ENCODE data around the gene GRB2.
"Not testable (repeated sequence)": the region's sequence is repeated elsewhere in the genome, so short reads cannot be mapped to it uniquely, and the experiment has no call there.

Gene GRB2

GRCh38 chr17:75287221-75287620, 118.3 kb downstream of the GRB2 start:
- WGBS, 2 donors (ENCODE audit: extremely low coverage in 2 of 2, insufficient read length in 2 of 2, insufficient replicate concordance in 1 of 2) = no CpG with 5 or more reads among the region's 9 CpGs

GRCh38 chr17:75285123-75285522, 120.4 kb downstream of the GRB2 start:
- WGBS, 2 donors (ENCODE audit: extremely low coverage in 2 of 2, insufficient read length in 2 of 2, insufficient replicate concordance in 1 of 2) = no CpG with 5 or more reads among the region's 6 CpGs
- Histone ChIP-seq H2AK5ac (ENCODE audit: low read depth, low read length) (no peak overlapping the region), H3K79me1 (ENCODE audit: low read depth, low read length) (no peaks in the 10 kb centered on the region), H3K27ac (replicated peaks; ENCODE audit: low read length) (no peak overlapping the region), H2AFZ (ENCODE audit: low read length) (no peak overlapping the region), H3K4ac (ENCODE audit: low read length) (no peak overlapping the region), H4K8ac (ENCODE audit: low read depth, low read length) (no peak overlapping the region), H3K36me3 (replicated peaks in 1 of 2; ENCODE audit: control insufficient read depth in 2 of 2, insufficient read depth in 2 of 2, low read length in 2 of 2) (peaks cover 5% of the 10 kb centered on the region in 2 donors), H2BK12ac (ENCODE audit: low read length) (no peak overlapping the region), H4K91ac (ENCODE audit: low read depth, low read length, poor library complexity) (no peak overlapping the region), H3K14ac (ENCODE audit: low read length) (no peak overlapping the region), H2BK15ac (ENCODE audit: low read length) (no peak overlapping the region), H3K4me2 (ENCODE audit: insufficient read depth, low read length, poor library complexity, severe bottlenecking) (no peak overlapping the region), H3K27me3 (ENCODE audit: control insufficient read depth in 3 of 3, insufficient read depth in 3 of 3, low read depth in 1 of 3, low read length in 3 of 3) (peaks cover 0 to 6% (median 0%) of the 10 kb centered on the region in 3 experiments), H3K23ac (ENCODE audit: low read depth, low read length, poor library complexity) (no peak overlapping the region), H3K4me3 (ENCODE audit: low read length in 2 of 2) (no peak overlapping the region), H3K9me3 (replicated peaks in 1 of 2; ENCODE audit: control insufficient read depth in 2 of 2, insufficient read depth in 1 of 2, low read depth in 1 of 2, low read length in 2 of 2) (no peaks in the 10 kb centered on the region), H3K18ac (ENCODE audit: low read length) (no peak overlapping the region), H3K9ac (ENCODE audit: low read depth, low read length, poor library complexity) (no peak overlapping the region), H3K4me1 (ENCODE audit: control insufficient read depth in 2 of 2, insufficient read depth in 1 of 2, low read depth in 1 of 2, low read length in 2 of 2) (no peaks in the 10 kb centered on the region), H2BK5ac (ENCODE audit: low read length) (no peak overlapping the region), H2BK120ac (ENCODE audit: low read depth, low read length) (no peak overlapping the region)
- DNase-seq (ENCODE audit: low spot score) = no peak

More at GRCh38 chr17:75287221-75287620, 118.3 kb downstream of the GRB2 start:
- Histone ChIP-seq H3K27me3 (ENCODE audit: control insufficient read depth in 3 of 3, insufficient read depth in 3 of 3, low read depth in 1 of 3, low read length in 3 of 3) (peaks cover 0 to 7% (median 0%) of the 10 kb centered on the region in 3 experiments), H3K9me3 (replicated peaks in 1 of 2; ENCODE audit: control insufficient read depth in 2 of 2, insufficient read depth in 1 of 2, low read depth in 1 of 2, low read length in 2 of 2) (no peaks in the 10 kb centered on the region), H3K4me1 (ENCODE audit: control insufficient read depth in 2 of 2, insufficient read depth in 1 of 2, low read depth in 1 of 2, low read length in 2 of 2) (no peaks in the 10 kb centered on the region), H2AK5ac (ENCODE audit: low read depth, low read length) (no peak overlapping the region), H3K18ac (ENCODE audit: low read length) (no peak overlapping the region), H3K9ac (ENCODE audit: low read depth, low read length, poor library complexity) (no peak overlapping the region), H3K36me3 (replicated peaks in 1 of 2; ENCODE audit: control insufficient read depth in 2 of 2, insufficient read depth in 2 of 2, low read length in 2 of 2) (peaks cover 5% of the 10 kb centered on the region in 2 donors), H2AFZ (ENCODE audit: low read length) (no peak overlapping the region), H4K91ac (ENCODE audit: low read depth, low read length, poor library complexity) (no peak overlapping the region), H3K14ac (ENCODE audit: low read length) (no peak overlapping the region), H2BK120ac (ENCODE audit: low read depth, low read length) (no peak overlapping the region), H2BK15ac (ENCODE audit: low read length) (no peak overlapping the region), H3K27ac (replicated peaks; ENCODE audit: low read length) (no peak overlapping the region), H3K4ac (ENCODE audit: low read length) (no peak overlapping the region), H4K8ac (ENCODE audit: low read depth, low read length) (no peak overlapping the region), H3K23ac (ENCODE audit: low read depth, low read length, poor library complexity) (no peak overlapping the region), H3K4me3 (ENCODE audit: low read length in 2 of 2) (no peak overlapping the region), H3K79me1 (ENCODE audit: low read depth, low read length) (no peaks in the 10 kb centered on the region), H2BK12ac (ENCODE audit: low read length) (no peak overlapping the region), H2BK5ac (ENCODE audit: low read length) (no peak overlapping the region), H3K4me2 (ENCODE audit: insufficient read depth, low read length, poor library complexity, severe bottlenecking) (no peak overlapping the region)
- DNase-seq (ENCODE audit: low spot score) = no peak

- not testable (repeated sequence) for H3K18ac ChIP-seq (ENCODE audit: low read length); H3K27me3 ChIP-seq (ENCODE audit: control insufficient read depth in 3 of 3, insufficient read depth in 3 of 3, low read depth in 1 of 3, low read length in 3 of 3); H2AK5ac ChIP-seq (ENCODE audit: low read depth, low read length); H4K8ac ChIP-seq (ENCODE audit: low read depth, low read length); H2BK120ac ChIP-seq (ENCODE audit: low read depth, low read length); H3K4ac ChIP-seq (ENCODE audit: low read length); H2BK12ac ChIP-seq (ENCODE audit: low read length); H4K91ac ChIP-seq (ENCODE audit: low read depth, low read length, poor library complexity); H3K9ac ChIP-seq (ENCODE audit: low read depth, low read length, poor library complexity); H3K36me3 ChIP-seq (replicated peaks in 1 of 2; ENCODE audit: control insufficient read depth in 2 of 2, insufficient read depth in 2 of 2, low read length in 2 of 2); H2BK15ac ChIP-seq (ENCODE audit: low read length); H3K4me2 ChIP-seq (ENCODE audit: insufficient read depth, low read length, poor library complexity, severe bottlenecking); H3K27ac ChIP-seq (replicated peaks; ENCODE audit: low read length); DNase-seq (ENCODE audit: low spot score); H3K79me1 ChIP-seq (ENCODE audit: low read depth, low read length); H3K9me3 ChIP-seq (replicated peaks in 1 of 2; ENCODE audit: control insufficient read depth in 2 of 2, insufficient read depth in 1 of 2, low read depth in 1 of 2, low read length in 2 of 2); H2BK5ac ChIP-seq (ENCODE audit: low read length); H2AFZ ChIP-seq (ENCODE audit: low read length); H3K23ac ChIP-seq (ENCODE audit: low read depth, low read length, poor library complexity); H3K4me3 ChIP-seq (ENCODE audit: low read length in 2 of 2); H3K4me1 ChIP-seq (ENCODE audit: control insufficient read depth in 2 of 2, insufficient read depth in 1 of 2, low read depth in 1 of 2, low read length in 2 of 2); H3K14ac ChIP-seq (ENCODE audit: low read length)
- WGBS, 2 donors (ENCODE audit: extremely low coverage in 2 of 2, insufficient read length in 2 of 2, insufficient replicate concordance in 1 of 2) = no CpG with 5 or more reads among the region's 4 CpGs
Observed at GRCh38 chr17:75280189-75280588, 125.3 kb downstream of the GRB2 start.

GRCh38 chr17:75277664-75278071, 127.8 kb downstream of the GRB2 start:
- Histone ChIP-seq H3K79me1 (ENCODE audit: low read depth, low read length) (peaks cover 2% of the 10 kb centered on the region), H2BK15ac (ENCODE audit: low read length) (no peak overlapping the region)
- no peak for DNase-seq (ENCODE audit: low spot score)

More at GRCh38 chr17:75277664-75278071, 127.8 kb downstream of the GRB2 start:
- no peak overlapping the region for H3K18ac ChIP-seq (ENCODE audit: low read length)
- H2AK5ac ChIP-seq (ENCODE audit: low read depth, low read length) = no peak overlapping the region
- WGBS, 2 donors (ENCODE audit: extremely low coverage in 2 of 2, insufficient read length in 2 of 2, insufficient replicate concordance in 1 of 2) = no CpG with 5 or more reads among the region's 6 CpGs
- H2AFZ ChIP-seq (ENCODE audit: low read length) = no peak overlapping the region
- no peak overlapping the region for H4K91ac ChIP-seq (ENCODE audit: low read depth, low read length, poor library complexity)
- no peaks in the 10 kb centered on the region for H3K4me1 ChIP-seq (ENCODE audit: control insufficient read depth in 2 of 2, insufficient read depth in 1 of 2, low read depth in 1 of 2, low read length in 2 of 2)
- no peak overlapping the region for H2BK12ac ChIP-seq (ENCODE audit: low read length)
- no peak overlapping the region for H3K9ac ChIP-seq (ENCODE audit: low read depth, low read length, poor library complexity)
- H2BK120ac ChIP-seq (ENCODE audit: low read depth, low read length) = no peak overlapping the region
- no peak overlapping the region for H3K4me2 ChIP-seq (ENCODE audit: insufficient read depth, low read length, poor library complexity, severe bottlenecking)
- peaks cover 10 to 17% of the 10 kb centered on the region in 2 donors for H3K36me3 ChIP-seq (replicated peaks in 1 of 2; ENCODE audit: control insufficient read depth in 2 of 2, insufficient read depth in 2 of 2, low read length in 2 of 2)
- H3K27me3 ChIP-seq (ENCODE audit: control insufficient read depth in 3 of 3, insufficient read depth in 3 of 3, low read depth in 1 of 3, low read length in 3 of 3) = no peaks in the 10 kb centered on the region
- H2BK5ac ChIP-seq (ENCODE audit: low read length) = no peak overlapping the region
- H3K4me3 ChIP-seq (ENCODE audit: low read length in 2 of 2) = no peak overlapping the region
- no peak overlapping the region for H4K8ac ChIP-seq (ENCODE audit: low read depth, low read length)
- H3K9me3 ChIP-seq (replicated peaks in 1 of 2; ENCODE audit: control insufficient read depth in 2 of 2, insufficient read depth in 1 of 2, low read depth in 1 of 2, low read length in 2 of 2) = no peaks in the 10 kb centered on the region
- H3K4ac ChIP-seq (ENCODE audit: low read length) = no peak overlapping the region
- no peak overlapping the region for H3K27ac ChIP-seq (replicated peaks; ENCODE audit: low read length)
- no peak overlapping the region for H3K23ac ChIP-seq (ENCODE audit: low read depth, low read length, poor library complexity)
- no peak overlapping the region for H3K14ac ChIP-seq (ENCODE audit: low read length)

Measured in neuronal stem cell (in vitro differentiated cells).